HepG2 (cell line): ENCODE measurements around the gene THBS1.

ENCODE experiments used
- BHLHE40 ChIP-seq: IDR thresholded peaks from 2 replicates; pipeline ENCODE4 v1.6.1; 2011; ENCODE audit warnings: low read length, improper control_type of control experiment
- ETS1 ChIP-seq: sonication (generic); formaldehyde crosslinking; IDR thresholded peaks from 2 replicates; pipeline ENCODE4 v1.4.0; 2020; ENCODE audit warnings: missing genetic modification reagents
- FOXK2 ChIP-seq: fragments of 450-650 bp; IDR thresholded peaks from 2 replicates; pipeline ENCODE4 v1.6.1; 2016
- HNF4G ChIP-seq, 2 experiments: sonication (generic) in 1 of 2; formaldehyde crosslinking in 1 of 2; IDR thresholded peaks; 2 replicates each; pipeline versions ENCODE4 v1.4.0 to v1.6.1; 2011 to 2020; ENCODE audit warnings: borderline replicate concordance in 2 of 2, low read depth in 2 of 2, mild to moderate bottlenecking in 2 of 2, low read length in 1 of 2, missing genetic modification reagents in 1 of 2, moderate library complexity in 1 of 2
- NRL ChIP-seq: sonication (generic); formaldehyde crosslinking; IDR thresholded peaks from 2 replicates; pipeline ENCODE4 v1.5.0; 2020; ENCODE audit warnings: missing genetic modification reagents, mild to moderate bottlenecking, moderate library complexity, borderline replicate concordance
- POLR2A ChIP-seq, 2 experiments: IDR thresholded peaks; 2 replicates each; pipeline ENCODE4 v1.6.1; 2011; ENCODE audit warnings: low read depth in 2 of 2, low read length in 2 of 2, mild to moderate bottlenecking in 1 of 2, moderate library complexity in 1 of 2; ENCODE audit not compliant: insufficient read depth in 1 of 2
- RXRA ChIP-seq: sonication (generic); formaldehyde crosslinking; IDR thresholded peaks from 2 replicates; pipeline ENCODE4 v1.5.1; 2020; ENCODE audit warnings: missing genetic modification reagents
- THAP7 ChIP-seq: sonication (generic); formaldehyde crosslinking; IDR thresholded peaks from 2 replicates; pipeline ENCODE4 v1.8.1; 2023; ENCODE audit warnings: mild to moderate bottlenecking, missing genetic modification reagents
- ZEB1 ChIP-seq: IDR thresholded peaks from 2 replicates; pipeline ENCODE4 v1.6.1; 2012; ENCODE audit warnings: mild to moderate bottlenecking, low read depth, inconsistent platforms; ENCODE audit not compliant: insufficient replicate concordance
- ZNF138 ChIP-seq: sonication (generic); formaldehyde crosslinking; IDR thresholded peaks from 2 replicates; pipeline ENCODE4 v1.5.0; 2020; ENCODE audit warnings: mild to moderate bottlenecking, low read depth, missing genetic modification reagents
- TF ChIP-seq, protein P1 (sequence below): sonication (generic); formaldehyde crosslinking; IDR thresholded peaks from 2 replicates; pipeline ENCODE4 v1.5.0; 2020; ENCODE audit warnings: mild to moderate bottlenecking, missing genetic modification reagents, moderate library complexity

GRCh38 chr15:39551476-39551875 is 29.4 kb upstream of the THBS1 start:
- TF ChIP-seq NRL = no peak
- TF ChIP-seq, protein P1, sequence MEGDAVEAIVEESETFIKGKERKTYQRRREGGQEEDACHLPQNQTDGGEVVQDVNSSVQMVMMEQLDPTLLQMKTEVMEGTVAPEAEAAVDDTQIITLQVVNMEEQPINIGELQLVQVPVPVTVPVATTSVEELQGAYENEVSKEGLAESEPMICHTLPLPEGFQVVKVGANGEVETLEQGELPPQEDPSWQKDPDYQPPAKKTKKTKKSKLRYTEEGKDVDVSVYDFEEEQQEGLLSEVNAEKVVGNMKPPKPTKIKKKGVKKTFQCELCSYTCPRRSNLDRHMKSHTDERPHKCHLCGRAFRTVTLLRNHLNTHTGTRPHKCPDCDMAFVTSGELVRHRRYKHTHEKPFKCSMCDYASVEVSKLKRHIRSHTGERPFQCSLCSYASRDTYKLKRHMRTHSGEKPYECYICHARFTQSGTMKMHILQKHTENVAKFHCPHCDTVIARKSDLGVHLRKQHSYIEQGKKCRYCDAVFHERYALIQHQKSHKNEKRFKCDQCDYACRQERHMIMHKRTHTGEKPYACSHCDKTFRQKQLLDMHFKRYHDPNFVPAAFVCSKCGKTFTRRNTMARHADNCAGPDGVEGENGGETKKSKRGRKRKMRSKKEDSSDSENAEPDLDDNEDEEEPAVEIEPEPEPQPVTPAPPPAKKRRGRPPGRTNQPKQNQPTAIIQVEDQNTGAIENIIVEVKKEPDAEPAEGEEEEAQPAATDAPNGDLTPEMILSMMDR (CRISPR knock-in tag) = no peak
- no peak for TF ChIP-seq RXRA (CRISPR knock-in tag)
- TF ChIP-seq POLR2A (IDR thresholded peaks at IDR 0.05; ENCODE audit: insufficient read depth in 1 of 2, low read depth in 2 of 2, low read length in 2 of 2) = no peak
- TF ChIP-seq BHLHE40 = no peak
- TF ChIP-seq ETS1 = no peak
- no peak for TF ChIP-seq FOXK2
- no peak for TF ChIP-seq ZEB1
- no peak for TF ChIP-seq HNF4G (IDR thresholded peaks at IDR 0.05; ENCODE audit: borderline replicate concordance, low read depth, low read length)
- TF ChIP-seq HNF4G (CRISPR knock-in tag; IDR thresholded peaks at IDR 0.05; ENCODE audit: borderline replicate concordance, low read depth) = no peak
- no peak for TF ChIP-seq ZNF138 (CRISPR knock-in tag)
- no peak for TF ChIP-seq THAP7 (CRISPR knock-in tag)
